Activated CD4-positive, alpha-beta T cell treated with anti-CD3 and anti-CD28 coated beads, Interleukin-2, amount 50 U/mL, for 48 hours (primary cell): Measurements from ENCODE around the gene ADH4.

Source experiments
- DNase-seq, 2 experiments: peaks; one replicate each; pipeline ENCODE4 v3.0.0-alpha.2; 2020

Gene ADH4

DNA sequence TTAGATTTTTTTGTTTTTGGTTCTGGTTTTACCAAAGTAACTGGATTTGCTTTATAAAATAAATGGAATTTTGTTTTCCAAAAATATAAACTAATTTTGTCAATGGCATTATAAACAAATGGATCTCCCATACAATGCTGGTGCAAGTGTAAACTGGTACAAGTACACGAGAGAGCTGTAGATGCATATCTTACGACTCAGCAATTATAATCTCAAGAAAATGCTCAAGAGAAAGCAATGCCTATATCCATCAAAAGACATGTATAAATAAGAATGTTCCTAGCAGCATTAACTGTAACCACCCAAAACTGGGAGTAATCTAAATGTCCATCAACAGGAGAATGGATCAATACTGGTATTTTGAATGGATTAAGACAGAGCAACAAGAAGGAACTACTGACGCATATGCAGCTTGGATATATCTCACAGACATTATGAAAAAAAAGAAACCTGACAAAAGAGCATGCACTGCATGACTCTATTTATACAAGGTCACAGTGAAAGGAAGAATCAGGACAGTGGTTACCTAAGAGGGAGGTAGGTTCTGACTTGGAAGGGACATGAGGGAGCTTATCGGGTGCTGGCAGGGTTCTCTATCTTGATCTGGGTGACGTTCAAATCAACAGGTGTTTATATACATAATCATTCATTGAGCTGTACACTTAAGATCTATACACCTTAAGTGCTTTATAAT is 65.0 kb downstream of the ADH4 start:
- no peak for DNase-seq

DNA sequence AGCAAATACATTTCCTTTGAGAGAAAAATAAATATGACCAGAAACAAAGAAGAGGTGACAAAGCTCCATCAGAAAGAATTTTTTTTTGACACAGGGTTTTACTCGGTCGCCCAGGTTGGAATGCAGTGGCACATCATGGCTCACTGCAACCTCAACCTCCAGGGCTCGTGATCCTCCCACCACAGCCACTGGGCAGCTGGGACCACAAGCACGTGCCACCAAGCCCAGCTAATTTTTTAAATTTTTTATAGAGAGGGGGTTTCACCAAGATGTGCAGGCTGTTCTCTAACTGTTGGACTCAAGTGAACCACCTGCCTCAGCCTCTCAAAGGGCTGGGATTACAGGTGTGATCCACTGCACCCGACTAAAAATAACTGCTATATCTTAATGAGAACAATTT is 65.8 kb downstream of the ADH4 start:
- no peak for DNase-seq

DNA sequence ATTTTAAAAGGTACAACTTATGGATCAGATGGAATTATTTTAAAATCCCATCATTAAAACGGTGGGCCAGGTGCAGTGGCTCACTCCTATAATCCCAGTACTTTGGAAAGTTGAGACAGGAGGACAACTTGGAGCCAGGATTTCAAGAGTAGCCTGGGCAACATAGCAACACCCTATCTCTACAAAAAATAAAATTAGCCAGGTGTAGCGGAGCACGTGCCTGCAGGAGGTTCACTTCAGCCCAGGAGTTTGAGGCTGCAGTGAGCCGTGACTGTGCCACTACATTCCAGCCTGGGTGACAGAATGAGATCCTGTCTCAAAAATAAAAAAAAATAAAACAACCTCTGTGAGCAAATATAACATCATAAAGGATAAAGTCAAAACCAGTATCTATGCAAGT is 66.9 kb downstream of the ADH4 start:
- no peak for DNase-seq

DNA sequence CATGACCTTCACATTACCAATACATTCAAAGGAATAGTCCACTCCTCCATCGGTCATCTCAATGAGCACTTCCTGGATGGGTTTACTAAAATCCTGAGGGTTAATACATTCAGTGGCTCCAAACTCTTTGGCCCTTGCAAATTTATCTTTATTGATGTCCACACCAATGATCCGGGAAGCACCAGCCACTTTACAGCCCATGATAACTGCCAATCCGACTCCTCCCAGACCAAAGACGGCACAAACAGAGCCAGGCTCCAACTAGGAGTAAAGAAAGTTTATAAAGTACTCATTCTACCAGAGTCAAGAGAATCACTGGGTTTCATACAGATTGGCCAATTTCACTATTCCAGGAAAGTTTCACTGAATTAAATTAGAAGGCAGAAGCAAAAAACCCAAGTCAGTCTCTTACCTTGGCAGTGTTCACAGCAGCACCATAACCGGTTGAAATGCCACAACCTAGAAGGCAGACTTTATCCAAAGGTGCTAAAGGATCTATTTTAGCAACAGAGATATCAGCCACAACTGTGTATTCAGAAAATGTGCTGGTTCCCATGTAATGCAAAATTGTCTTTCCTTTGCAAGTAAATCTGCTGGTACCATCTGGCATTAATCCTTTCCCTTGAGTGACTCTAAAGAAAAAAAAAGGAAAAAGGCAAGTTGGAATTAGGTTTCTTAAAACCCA is 67.7 kb downstream of the ADH4 start:
- no peak for DNase-seq

DNA sequence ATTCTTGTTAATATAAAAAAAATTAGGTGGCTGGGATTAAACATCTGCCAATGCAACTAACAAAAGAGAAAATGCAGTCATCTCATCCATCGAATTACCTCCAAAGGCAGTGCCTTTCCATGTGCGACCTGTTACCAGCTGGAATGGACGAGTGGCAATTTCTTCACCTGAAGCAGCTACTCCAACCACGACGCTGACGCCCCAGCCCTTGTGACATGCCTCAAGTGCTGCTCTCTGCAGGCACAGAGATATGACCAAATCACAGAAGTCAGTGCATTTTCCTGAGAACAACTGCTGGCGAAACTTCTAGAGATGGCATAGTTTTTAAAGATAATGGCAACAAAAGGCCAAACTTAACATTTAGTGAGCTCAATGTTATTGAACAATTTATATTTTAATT is 69.3 kb downstream of the ADH4 start:
- no peak for DNase-seq
